Stimulated activated CD4-positive, alpha-beta T cell treated with anti-CD3 and anti-CD28 coated beads, Interleukin-2, amount 100 ng/mL, for 24 hours (primary cell): ENCODE data around the gene IL1R1.
A peak's percentile ranks its signal among the peaks of the same experiment; 100 is the strongest.
"Not testable (repeated sequence)": the region's sequence is repeated elsewhere in the genome, so short reads cannot be mapped to it uniquely, and the experiment has no call there.

Experiments used
- DNase-seq, 2 donors: peaks; one replicate each; pipeline ENCODE4 v3.0.0-alpha.2; 2020

IL1R1 gene

GRCh38 chr2:102112271-102112670, 30.3 kb upstream of the IL1R1 start:
- DNase-seq = no peak

- no peak for DNase-seq
These were observed 29.6 kb upstream of the IL1R1 start for GRCh38 chr2:102112692-102113665.

- no peak for DNase-seq
These were observed 28.2 kb upstream of the IL1R1 start for GRCh38 chr2:102114290-102114721.

- DNase-seq = no peak
These were observed 27.6 kb upstream of the IL1R1 start for GRCh38 chr2:102114851-102115497.

- DNase-seq = no peak
These were observed 25.7 kb upstream of the IL1R1 start for GRCh38 chr2:102116630-102117471.

- DNase-seq = no peak
These were observed 25.1 kb upstream of the IL1R1 start for GRCh38 chr2:102117472-102117858.

- DNase-seq = no peak
These were observed 23.3 kb upstream of the IL1R1 start for GRCh38 chr2:102119255-102119654.

GRCh38 chr2:102120261-102120660, 22.3 kb upstream of the IL1R1 start:
- DNase-seq = no peak

- DNase-seq = no peak
These were observed 21.8 kb upstream of the IL1R1 start for GRCh38 chr2:102120701-102121159.

GRCh38 chr2:102122115-102122514, 20.4 kb upstream of the IL1R1 start:
- DNase-seq = no peak

GRCh38 chr2:102122909-102123308, 19.6 kb upstream of the IL1R1 start:
- no peak for DNase-seq

- not testable (repeated sequence) for DNase-seq
These were observed 18.1 kb upstream of the IL1R1 start for GRCh38 chr2:102124421-102124820.

GRCh38 chr2:102126169-102126568, 16.4 kb upstream of the IL1R1 start:
- DNase-seq = no peak

GRCh38 chr2:102126660-102127059, 15.9 kb upstream of the IL1R1 start:
- DNase-seq = no peak

- no peak for DNase-seq
These were observed 13.5 kb upstream of the IL1R1 start for GRCh38 chr2:102129082-102129481.

GRCh38 chr2:102129951-102130646, 12.4 kb upstream of the IL1R1 start:
- no peak for DNase-seq

- DNase-seq = no peak
These were observed 11.9 kb upstream of the IL1R1 start for GRCh38 chr2:102130647-102130991.

- no peak for DNase-seq
These were observed 11.0 kb upstream of the IL1R1 start for GRCh38 chr2:102131564-102131963.

- peak; percentile 48 to 56 for DNase-seq
These were observed 5.4 kb upstream of the IL1R1 start for GRCh38 chr2:102137138-102137537.

- DNase-seq = no peak
These were observed 4.2 kb upstream of the IL1R1 start for GRCh38 chr2:102138331-102138730.

GRCh38 chr2:102139851-102140250, 2.7 kb upstream of the IL1R1 start:
- DNase-seq = no peak

- no peak for DNase-seq
These were observed 2.2 kb upstream of the IL1R1 start for GRCh38 chr2:102140377-102140776.
